IMR-90 (cell line): ENCODE results near the gene NEU1. TPM values are rescaled to one million over a fixed set of nuclear protein-coding genes. Genes with fewer than 3 reads are reported as not detected.

Experiments
- ATAC-seq: fragments of 200-7000 bp; cut with Tn5 transposase; 2 replicates; pipeline ENCODE4 v1.9.1; 2020; ENCODE audit warnings: low read depth, mild to moderate bottlenecking, moderate library complexity
- BruUV-seq: library from RNA; stranded (reverse); fragments of 400-500 nt; replicated peaks from 2 replicates; lab custom pipeline; 2021; lab: Mats Ljungman, UMichigan
- CTCF ChIA-PET: fragments of 300-600 bp; formaldehyde crosslinking; extraction: SDS; loops from one replicate; lab custom pipeline; 2021; ENCODE audit warnings: antibody characterized with exemption; lab: Yijun Ruan, JAX
- POLR2A ChIA-PET: fragments of 300-600 bp; sonication (Branson Sonifier 250); formaldehyde crosslinking; loops from one replicate; lab custom pipeline; 2022; ENCODE audit warnings: antibody characterized with exemption; ENCODE audit not compliant: unreplicated experiment; lab: Charles Lee
- DNase-seq: peaks from one replicate; pipeline ENCODE4 v3.0.0; 2013
- H2AFZ ChIP-seq: replicated peaks from 2 replicates; pipeline ENCODE3; 2013; ENCODE audit warnings: low read length, mild to moderate bottlenecking; ENCODE audit not compliant: poor library complexity
- H2AK5ac ChIP-seq: 2 replicates; pipeline ENCODE4 v1.6.1; 2013; ENCODE audit warnings: low read depth, low read length, inconsistent platforms
- H2AK9ac ChIP-seq: replicated peaks from 2 replicates; pipeline ENCODE3; 2013; ENCODE audit warnings: mild to moderate bottlenecking, low read depth, low read length, moderate library complexity; ENCODE audit not compliant: poor library complexity
- H2BK120ac ChIP-seq: 2 replicates; pipeline ENCODE4 v1.6.1; 2013; ENCODE audit warnings: low read depth, low read length, inconsistent platforms
- H2BK15ac ChIP-seq: 3 replicates; pipeline ENCODE4 v1.6.1; 2013; ENCODE audit warnings: low read depth, low read length, inconsistent platforms
- H2BK20ac ChIP-seq: 2 replicates; pipeline ENCODE4 v1.6.1; 2013; ENCODE audit warnings: low read depth, mild to moderate bottlenecking, inconsistent platforms, low read length, moderate library complexity
- H2BK5ac ChIP-seq: 2 replicates; pipeline ENCODE4 v1.6.1; 2013; ENCODE audit warnings: mild to moderate bottlenecking, low read depth, low read length, inconsistent platforms; ENCODE audit not compliant: poor library complexity, severe bottlenecking
- H3K14ac ChIP-seq: replicated peaks from 2 replicates; pipeline ENCODE4 v1.6.1; 2013; ENCODE audit warnings: low read depth, low read length, inconsistent platforms
- H3K18ac ChIP-seq: 2 replicates; pipeline ENCODE4 v1.6.1; 2013; ENCODE audit warnings: low read depth, low read length, control low read depth
- H3K23ac ChIP-seq: 2 replicates; pipeline ENCODE4 v1.6.1; 2013; ENCODE audit warnings: low read depth, low read length, inconsistent platforms
- H3K27ac ChIP-seq: 2 replicates; pipeline ENCODE4 v1.5.1; 2013; ENCODE audit warnings: mild to moderate bottlenecking, control low read depth, low read length; ENCODE audit not compliant: insufficient read depth
- H3K27me3 ChIP-seq: 2 replicates; pipeline ENCODE4 v1.6.1; 2013; ENCODE audit warnings: low read length; ENCODE audit not compliant: control insufficient read depth, insufficient read depth
- H3K36me3 ChIP-seq: 2 replicates; pipeline ENCODE4 v1.6.1; 2013; ENCODE audit warnings: low read length, mixed read lengths; ENCODE audit not compliant: control insufficient read depth, insufficient read depth
- H3K4ac ChIP-seq: 2 replicates; pipeline ENCODE4 v1.6.1; 2013; ENCODE audit warnings: low read depth, low read length, inconsistent platforms
- H3K4me1 ChIP-seq: 2 replicates; pipeline ENCODE4 v1.6.1; 2013; ENCODE audit warnings: low read length, mixed read lengths; ENCODE audit not compliant: control insufficient read depth, insufficient read depth
- H3K4me2 ChIP-seq: 2 replicates; pipeline ENCODE4 v1.6.1; 2013; ENCODE audit warnings: low read depth, mild to moderate bottlenecking, control low read depth, low read length, moderate library complexity
- H3K4me3 ChIP-seq: 2 replicates; pipeline ENCODE4 v1.5.1; 2013; ENCODE audit warnings: low read depth, mild to moderate bottlenecking, control low read depth, low read length, moderate library complexity; ENCODE audit not compliant: insufficient read depth
- H3K56ac ChIP-seq: 2 replicates; pipeline ENCODE4 v1.6.1; 2013; ENCODE audit warnings: low read length, inconsistent platforms; ENCODE audit not compliant: insufficient read depth; ENCODE audit errors: extremely low read depth
- H3K79me1 ChIP-seq, 2 experiments: 2 replicates each; pipeline ENCODE4 v1.6.1; 2013; ENCODE audit warnings: low read length in 2 of 2, inconsistent platforms in 1 of 2, low read depth in 1 of 2
- H3K9ac ChIP-seq: 2 replicates; pipeline ENCODE4 v1.6.1; 2013; ENCODE audit warnings: low read depth, low read length, control low read depth
- H3K9me1 ChIP-seq: 2 replicates; pipeline ENCODE4 v1.6.1; 2013; ENCODE audit warnings: low read length, inconsistent platforms; ENCODE audit not compliant: insufficient read depth
- H3K9me3 ChIP-seq: 2 replicates; pipeline ENCODE4 v1.6.1; 2013; ENCODE audit warnings: low read length; ENCODE audit not compliant: control insufficient read depth, insufficient read depth
- H4K20me1 ChIP-seq: 2 replicates; pipeline ENCODE4 v1.6.1; 2013; ENCODE audit warnings: low read length, inconsistent platforms; ENCODE audit not compliant: insufficient read depth
- H4K5ac ChIP-seq: 2 replicates; pipeline ENCODE4 v1.6.1; 2013; ENCODE audit warnings: mild to moderate bottlenecking, low read depth, low read length, control low read depth
- H4K8ac ChIP-seq, 2 experiments: 2 replicates each; pipeline ENCODE4 v1.6.1; 2013; ENCODE audit warnings: low read depth in 2 of 2, low read length in 2 of 2, control low read depth in 1 of 2, inconsistent platforms in 1 of 2
- H4K91ac ChIP-seq: 2 replicates; pipeline ENCODE4 v1.6.1; 2013; ENCODE audit warnings: low read depth, low read length, inconsistent platforms; ENCODE audit not compliant: insufficient read depth
- MAZ ChIP-seq: IDR thresholded peaks from 2 replicates; pipeline ENCODE4 v1.6.1; 2012; ENCODE audit warnings: low read depth, mild to moderate bottlenecking, low read length, improper control_type of control experiment, moderate library complexity, borderline replicate concordance
- POLR2A ChIP-seq: IDR thresholded peaks from 2 replicates; pipeline ENCODE4 v1.6.1; 2012; ENCODE audit warnings: mild to moderate bottlenecking, low read depth, low read length
- WGBS, 2 experiments: methylation state at CpG; one replicate each; pipeline versions ENCODE4 v1.1.5 to v1.1.7; 2013; ENCODE audit warnings: missing lambda C conversion rate in 2 of 2; ENCODE audit not compliant: insufficient read length in 1 of 2; ENCODE audit errors: extremely low coverage in 2 of 2; 5-methylcytosine and 5-hydroxymethylcytosine counted together
- dilution Hi-C: fragments of 300-500 bp; cut with HindIII; formaldehyde crosslinking; loops from one replicate; pipeline ENCODE4 v1.14.3; 2018; ENCODE audit warnings: low sequenced_read_pairs; ENCODE audit not compliant: unreplicated experiment
- in situ Hi-C: fragments of 300-500 bp; cut with MboI; formaldehyde crosslinking; loops from 3 replicates; pipeline ENCODE4 v1.14.3; 2019; ENCODE audit warnings: low sequenced_read_pairs, inconsistent platforms, mixed read lengths
- intact Hi-C: fragments of 100-400 bp; cut with micrococcal nuclease; formaldehyde crosslinking; loops from 2 replicates; pipeline ENCODE4 v1.10.0; 2022
- polyA plus RNA-seq, 3 experiments: library from polyadenylated mRNA; depleted of rRNA; stranded (reverse); fragments of >200 nt; gene quantifications; 2 replicates each; pipeline ENCODE4 v1.2.3, GENCODE V29; 2012; ENCODE audit warnings: low replicate concordance in 1 of 3
- total RNA-seq: library from RNA; depleted of rRNA; stranded (reverse); fragments of >200 nt; gene quantifications from 2 replicates; pipeline ENCODE4 v1.2.3, GENCODE V29; 2012

Gene NEU1
- total and polyA plus RNA-seq, 2 of the 4 experiments (the other 2 are of a cell fraction): 28.5 to 36.2 TPM

- WGBS, 2 experiments: 0% methylated on average over 5 of the region's 13 CpGs; no CpG with 5 or more reads in 1 of the 2 experiments
- H3K23ac ChIP-seq: peak overlapping the region; percentile 82
Measured at GRCh38 chr6:31814677-31815024, 48.0 kb downstream of the NEU1 start.

More at GRCh38 chr6:31814677-31815024, 48.0 kb downstream of the NEU1 start:
- Histone ChIP-seq H3K4me3 (peak overlapping the region; percentile 49), H4K91ac (peak overlapping the region; percentile 96), H2AFZ (peak overlapping the region; percentile 90), H3K27ac (peak overlapping the region; percentile 98), H3K4me2 (peak overlapping the region; percentile 86), H4K8ac (peak overlapping the region; percentile 83 to 99), H3K36me3 (no peaks in the 10 kb centered on the region), H2AK9ac (peak overlapping the region; percentile 100), H3K27me3 (no peaks in the 10 kb centered on the region), H3K9ac (peak overlapping the region; percentile 69), H3K18ac (peak overlapping the region; percentile 79), H3K56ac (peak overlapping the region; percentile 97), H2BK5ac (peak overlapping the region; percentile 91), H2BK20ac (no peak overlapping the region), H3K79me1 (peaks cover 8 to 24% of the 10 kb centered on the region in 2 experiments), H2BK120ac (peak overlapping the region; percentile 82), H3K9me3 (no peaks in the 10 kb centered on the region), H3K4me1 (peaks cover 3% of the 10 kb centered on the region), H2BK15ac (peak overlapping the region; percentile 94; the same call in 1 of the 3 replicates), H3K14ac (peak overlapping the region; percentile 87), H2AK5ac (peak overlapping the region; percentile 94), H4K5ac (peak overlapping the region; percentile 57), H3K4ac (peak overlapping the region; percentile 97), H3K9me1 (no peaks in the 10 kb centered on the region; the same call in none of the 2 replicates), H4K20me1 (no peaks in the 10 kb centered on the region; the same call in 1 of the 2 replicates)
- DNase-seq (peak; percentile 97), ATAC-seq (peak; percentile 85)
- intact Hi-C loops (no loop called here), dilution Hi-C loops (no loop called here), in situ Hi-C loops (no loop called here)
- ChIA-PET POLR2A (interaction anchor here (0.5 to 2.0 kb wide), 3 partner anchors 8 to 21 kb away, joined by 3 to 11 read pairs (median 10); partner anchors contain the start of genes HSPA1B and LSM2), CTCF (no interaction called here)
- no TSS peak for BruUV-seq
- TF ChIP-seq MAZ (peak; percentile 70; the same call in 1 of the 2 replicates), POLR2A (no peak)
